Keratinocyte (primary cell): Measurements from ENCODE around the gene CHST12. TPM values are rescaled to one million over a fixed set of nuclear protein-coding genes. Genes with fewer than 3 reads are reported as not detected.

Experiments used
- DNase-seq: peaks from one replicate; pipeline ENCODE4 v3.0.0-alpha.2; 2011; ENCODE audit warnings: low read depth, missing footprints, low spot score
- FAIRE-seq: peaks from 2 replicates; lab custom pipeline; 2011; peaks lifted over from hg19 to GRCh38; lab: Jason Lieb, UNC
- H2AFZ ChIP-seq: 2 replicates; pipeline ENCODE4 v1.6.0; 2012; ENCODE audit warnings: low read length, control low read depth, inconsistent platforms; ENCODE audit not compliant: control insufficient read depth
- H3K27ac ChIP-seq: 2 replicates; pipeline ENCODE4 v1.5.1; 2011; ENCODE audit warnings: low read length; ENCODE audit not compliant: control insufficient read depth, insufficient read depth
- H3K27me3 ChIP-seq: 3 replicates; pipeline ENCODE4 v1.6.0; 2011; ENCODE audit warnings: low read length; ENCODE audit not compliant: control insufficient read depth, insufficient read depth; ENCODE audit errors: extremely low read depth
- H3K36me3 ChIP-seq, 2 experiments: 2 replicates in 1 of 2; 3 replicates in 1 of 2; pipeline ENCODE4 v1.5.1; 2011; ENCODE audit warnings: low read length in 2 of 2, mild to moderate bottlenecking in 1 of 2; ENCODE audit not compliant: control insufficient read depth in 2 of 2, insufficient read depth in 2 of 2; ENCODE audit errors: extremely low read depth in 1 of 2
- H3K4me1 ChIP-seq: 3 replicates; pipeline ENCODE4 v1.5.1; 2011; ENCODE audit warnings: low read length; ENCODE audit not compliant: control insufficient read depth, insufficient read depth; ENCODE audit errors: extremely low read depth
- H3K4me2 ChIP-seq: 3 replicates; pipeline ENCODE4 v1.6.0; 2011; ENCODE audit warnings: low read depth, low read length; ENCODE audit not compliant: control insufficient read depth, insufficient read depth; ENCODE audit errors: extremely low read depth
- H3K4me3 ChIP-seq, 3 experiments: fragments of 200-600 bp in 1 of 3; sonication (generic) in 1 of 3; 2 replicates in 2 of 3; 3 replicates in 1 of 3; pipeline ENCODE4 v1.5.1; 2011 to 2016; ENCODE audit warnings: low read length in 3 of 3, mild to moderate bottlenecking in 3 of 3, control low read depth in 2 of 3, inconsistent platforms in 1 of 3, low read depth in 1 of 3, mixed read lengths in 1 of 3, mixed run types in 1 of 3, moderate library complexity in 1 of 3; ENCODE audit not compliant: control insufficient read depth in 2 of 3, insufficient read depth in 2 of 3; ENCODE audit errors: extremely low read depth in 1 of 3
- H3K79me2 ChIP-seq: 2 replicates; pipeline ENCODE4 v1.6.0; 2012; ENCODE audit warnings: low read length; ENCODE audit not compliant: control insufficient read depth, insufficient read depth
- H3K9ac ChIP-seq: 3 replicates; pipeline ENCODE4 v1.6.0; 2011; ENCODE audit warnings: low read length; ENCODE audit not compliant: control insufficient read depth, insufficient read depth; ENCODE audit errors: extremely low read depth
- H3K9me1 ChIP-seq: 3 replicates; pipeline ENCODE4 v1.6.0; 2011; ENCODE audit warnings: low read length; ENCODE audit not compliant: control insufficient read depth, insufficient read depth; ENCODE audit errors: extremely low read depth
- H3K9me3 ChIP-seq: 2 replicates; pipeline ENCODE4 v1.5.1; 2012; ENCODE audit warnings: low read depth, low read length; ENCODE audit not compliant: control insufficient read depth
- H4K20me1 ChIP-seq: 3 replicates; pipeline ENCODE4 v1.6.0; 2011; ENCODE audit warnings: low read length; ENCODE audit not compliant: control insufficient read depth, insufficient read depth; ENCODE audit errors: extremely low read depth
- CTCF ChIP-seq, 3 experiments: IDR thresholded peaks in 1 of 3; conservative IDR thresholded peaks in 1 of 3; optimal IDR thresholded peaks in 1 of 3; 2 replicates in 2 of 3; 3 replicates in 1 of 3; pipeline versions ENCODE3 to v1.5.1; 2011; ENCODE audit warnings: low read length in 3 of 3, mild to moderate bottlenecking in 3 of 3, moderate library complexity in 2 of 3, control low read depth in 1 of 3, inconsistent platforms in 1 of 3; ENCODE audit not compliant: insufficient read depth in 2 of 3; ENCODE audit errors: extremely low read depth in 1 of 3
- EZH2 ChIP-seq: IDR thresholded peaks from one replicate; pipeline ENCODE4 v1.6.1; 2012; ENCODE audit warnings: inconsistent platforms, mild to moderate bottlenecking, low read length, moderate library complexity
- dilution Hi-C: fragments of 300-500 bp; cut with MboI; formaldehyde crosslinking; loops from one replicate; pipeline ENCODE4 v1.7.0; 2020; ENCODE audit warnings: low sequenced_read_pairs; ENCODE audit not compliant: extremely low pct_ligation_motif_present
- polyA plus RNA-seq, 5 experiments: library from polyadenylated mRNA; depleted of rRNA in 3 of 5; stranded (reverse) in 3 of 5; stranded (forward) in 1 of 5; unstranded in 1 of 5; fragments of >200 nt; gene quantifications; 1 replicate in 1 of 5; 2 replicates in 3 of 5; 3 replicates in 1 of 5; pipeline versions ENCODE4 v1.2.1 to v1.2.3, GENCODE V29; 2011 to 2012; ENCODE audit warnings: missing spikeins in 2 of 5, low read depth in 1 of 5, low replicate concordance in 1 of 5

Gene CHST12
- polyA plus RNA-seq, 1 donor (not counting 4 experiments of a cell fraction or from before 2014, with no cell fraction given) = 5.0 TPM

GRCh38 chr7:2386964-2387669 is 16.3 kb upstream of the CHST12 start:
- Histone ChIP-seq H3K9ac (no peak overlapping the region), H3K79me2 (no peaks in the 10 kb centered on the region), H3K27me3 (no peaks in the 10 kb centered on the region), H4K20me1 (no peaks in the 10 kb centered on the region), H3K36me3 (peaks cover 3 to 11% of the 10 kb centered on the region in 2 experiments), H3K4me1 (no peaks in the 10 kb centered on the region), H3K4me2 (no peak overlapping the region), H3K9me1 (no peaks in the 10 kb centered on the region), H2AFZ (no peak overlapping the region), H3K27ac (no peak overlapping the region), H3K9me3 (no peaks in the 10 kb centered on the region), H3K4me3 (no peak overlapping the region)
- FAIRE-seq (no peak), DNase-seq (no peak)
- dilution Hi-C loops = no loop called here
- no peak for TF ChIP-seq EZH2
- TF ChIP-seq CTCF (optimal IDR thresholded peaks at IDR 0.05 in 1 of 3, IDR thresholded peaks at IDR 0.05 in 1 of 3, conservative IDR thresholded peaks at IDR 0.05 in 1 of 3; ENCODE audit: extremely low read depth in 1 of 3, insufficient read depth in 2 of 3, low read length in 3 of 3) = no peak

GRCh38 chr7:2387897-2388636 is 15.3 kb upstream of the CHST12 start:
- no peaks in the 10 kb centered on the region for H3K4me1 ChIP-seq
- no peak overlapping the region for H3K9ac ChIP-seq
- no peak for FAIRE-seq
- no peak overlapping the region for H2AFZ ChIP-seq
- no peak overlapping the region for H3K4me2 ChIP-seq
- no peak overlapping the region for H3K4me3 ChIP-seq
- no peaks in the 10 kb centered on the region for H3K27me3 ChIP-seq
- H3K36me3 ChIP-seq = peaks cover 0 to 10% of the 10 kb centered on the region in 2 experiments
- no peaks in the 10 kb centered on the region for H3K79me2 ChIP-seq
- H4K20me1 ChIP-seq = no peaks in the 10 kb centered on the region
- no peaks in the 10 kb centered on the region for H3K9me1 ChIP-seq
- H3K27ac ChIP-seq = no peak overlapping the region
- H3K9me3 ChIP-seq = no peaks in the 10 kb centered on the region
- no peak for DNase-seq
- dilution Hi-C loops = no loop called here
- no peak for TF ChIP-seq CTCF (optimal IDR thresholded peaks at IDR 0.05 in 1 of 3, IDR thresholded peaks at IDR 0.05 in 1 of 3, conservative IDR thresholded peaks at IDR 0.05 in 1 of 3; ENCODE audit: extremely low read depth in 1 of 3, insufficient read depth in 2 of 3, low read length in 3 of 3)
- no peak for TF ChIP-seq EZH2
